Loucy (cell line): ENCODE measurements around the gene DDX10.

ENCODE experiments used
- H2AFZ ChIP-seq: fragments of 200-600 bp; sonication (generic); 2 replicates; pipeline ENCODE4 v1.6.0; 2016; ENCODE audit warnings: antibody characterized with exemption, mild to moderate bottlenecking, low read length, moderate library complexity
- H3F3A ChIP-seq: fragments of 200-600 bp; 2 replicates; pipeline ENCODE4 v1.6.0; 2016; ENCODE audit warnings: antibody characterized with exemption, low read depth, mild to moderate bottlenecking
- H3K27me3 ChIP-seq: fragments of 200-600 bp; sonication (generic); 2 replicates; pipeline ENCODE4 v1.6.1; 2014; ENCODE audit warnings: low read length, mild to moderate bottlenecking; ENCODE audit not compliant: insufficient read depth, poor library complexity, severe bottlenecking
- H3K36me3 ChIP-seq: fragments of 200-600 bp; sonication (generic); 2 replicates; pipeline ENCODE4 v1.6.1; 2016; ENCODE audit warnings: low read length; ENCODE audit not compliant: insufficient read depth
- H3K4me1 ChIP-seq: fragments of 200-600 bp; sonication (generic); 2 replicates; pipeline ENCODE4 v1.5.1; 2014; ENCODE audit warnings: low read length, mild to moderate bottlenecking; ENCODE audit not compliant: insufficient read depth, poor library complexity, severe bottlenecking
- H3K4me2 ChIP-seq: fragments of 200-600 bp; sonication (generic); 2 replicates; pipeline ENCODE4 v1.6.0; 2014; ENCODE audit warnings: antibody characterized with exemption, low read length, low read depth, mild to moderate bottlenecking; ENCODE audit not compliant: poor library complexity, severe bottlenecking
- H3K4me3 ChIP-seq: fragments of 200-600 bp; sonication (generic); 2 replicates; pipeline ENCODE4 v1.5.1; 2014; ENCODE audit warnings: low read length, mild to moderate bottlenecking, mixed read lengths; ENCODE audit not compliant: poor library complexity, severe bottlenecking
- H3K79me2 ChIP-seq: fragments of 200-600 bp; sonication (generic); 2 replicates; pipeline ENCODE4 v1.6.1; 2014; ENCODE audit warnings: low read length; ENCODE audit not compliant: insufficient read depth
- H3K9ac ChIP-seq: fragments of 200-600 bp; sonication (generic); 2 replicates; pipeline ENCODE4 v1.6.0; 2014; ENCODE audit warnings: mild to moderate bottlenecking, low read depth, low read length, moderate library complexity; ENCODE audit not compliant: poor library complexity, severe bottlenecking
- H3K9me2 ChIP-seq: fragments of 200-600 bp; sonication (generic); replicated peaks from 2 replicates; pipeline ENCODE4 v1.6.1; 2016; ENCODE audit warnings: low read depth, low read length, mixed read lengths
- H3K9me3 ChIP-seq: fragments of 200-600 bp; sonication (generic); 2 replicates; pipeline ENCODE4 v1.6.1; 2014; ENCODE audit warnings: mild to moderate bottlenecking, antibody characterized with exemption, low read length, low read depth; ENCODE audit not compliant: insufficient read depth
- H4K20me1 ChIP-seq: fragments of 200-600 bp; sonication (generic); 2 replicates; pipeline ENCODE4 v1.6.0; 2014; ENCODE audit warnings: antibody characterized with exemption, low read length, mild to moderate bottlenecking; ENCODE audit not compliant: insufficient read depth, poor library complexity, severe bottlenecking
- EZH2phosphoT487 ChIP-seq: fragments of 200-600 bp; IDR thresholded peaks from 2 replicates; pipeline ENCODE4 v1.6.1; 2018; ENCODE audit warnings: antibody characterized with exemption, mild to moderate bottlenecking, moderate library complexity, borderline replicate concordance
- TF ChIP-seq, protein P1 (sequence below): fragments of 200-600 bp; sonication (generic); conservative IDR thresholded peaks from 2 replicates; pipeline ENCODE4 v1.5.1; 2014; ENCODE audit warnings: mild to moderate bottlenecking, antibody characterized with exemption, low read length

The DDX10 gene

DNA sequence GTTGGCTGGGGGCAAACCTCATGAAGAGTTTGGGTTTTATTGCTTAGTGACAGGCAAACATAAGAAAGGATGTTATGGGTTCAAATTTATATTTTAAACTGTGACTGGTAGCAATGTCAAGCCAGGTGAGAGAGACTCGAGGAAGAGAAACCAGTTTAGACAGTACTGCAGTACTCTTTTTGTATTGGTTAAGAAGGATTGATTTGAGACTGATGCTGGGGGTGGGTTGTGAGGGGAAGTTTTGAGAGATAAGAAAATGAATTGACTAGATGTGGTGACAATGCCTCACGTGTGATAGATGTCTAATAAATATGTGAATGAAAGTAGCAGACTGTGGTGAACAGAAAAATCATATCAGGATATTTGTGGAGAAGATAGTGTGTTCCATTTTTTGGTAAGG, 142.4 kb downstream of the DDX10 start:
- 0 out of 2 replicates have a peak, but pooled peaks cover 7% of the 10 kb centered on the region for H3K79me2 ChIP-seq
- H3K27me3 ChIP-seq, result no peaks in the 10 kb centered on the region
- H3K36me3 ChIP-seq, result no peaks in the 10 kb centered on the region
- no peaks in the 10 kb centered on the region for H4K20me1 ChIP-seq
- H3K9me3 ChIP-seq, result no peaks in the 10 kb centered on the region
- H3K4me3 ChIP-seq, result no peak overlapping the region
- no peaks in the 10 kb centered on the region for H3K9me2 ChIP-seq
- no peaks in the 10 kb centered on the region for H3F3A ChIP-seq
- H3K9ac ChIP-seq, result no peak overlapping the region
- H2AFZ ChIP-seq, result no peak overlapping the region
- no peak overlapping the region for H3K4me2 ChIP-seq
- peaks cover 12% of the 10 kb centered on the region for H3K4me1 ChIP-seq
- no peak for TF ChIP-seq EZH2phosphoT487
- TF ChIP-seq, protein P1, sequence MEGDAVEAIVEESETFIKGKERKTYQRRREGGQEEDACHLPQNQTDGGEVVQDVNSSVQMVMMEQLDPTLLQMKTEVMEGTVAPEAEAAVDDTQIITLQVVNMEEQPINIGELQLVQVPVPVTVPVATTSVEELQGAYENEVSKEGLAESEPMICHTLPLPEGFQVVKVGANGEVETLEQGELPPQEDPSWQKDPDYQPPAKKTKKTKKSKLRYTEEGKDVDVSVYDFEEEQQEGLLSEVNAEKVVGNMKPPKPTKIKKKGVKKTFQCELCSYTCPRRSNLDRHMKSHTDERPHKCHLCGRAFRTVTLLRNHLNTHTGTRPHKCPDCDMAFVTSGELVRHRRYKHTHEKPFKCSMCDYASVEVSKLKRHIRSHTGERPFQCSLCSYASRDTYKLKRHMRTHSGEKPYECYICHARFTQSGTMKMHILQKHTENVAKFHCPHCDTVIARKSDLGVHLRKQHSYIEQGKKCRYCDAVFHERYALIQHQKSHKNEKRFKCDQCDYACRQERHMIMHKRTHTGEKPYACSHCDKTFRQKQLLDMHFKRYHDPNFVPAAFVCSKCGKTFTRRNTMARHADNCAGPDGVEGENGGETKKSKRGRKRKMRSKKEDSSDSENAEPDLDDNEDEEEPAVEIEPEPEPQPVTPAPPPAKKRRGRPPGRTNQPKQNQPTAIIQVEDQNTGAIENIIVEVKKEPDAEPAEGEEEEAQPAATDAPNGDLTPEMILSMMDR, result no peak

DNA sequence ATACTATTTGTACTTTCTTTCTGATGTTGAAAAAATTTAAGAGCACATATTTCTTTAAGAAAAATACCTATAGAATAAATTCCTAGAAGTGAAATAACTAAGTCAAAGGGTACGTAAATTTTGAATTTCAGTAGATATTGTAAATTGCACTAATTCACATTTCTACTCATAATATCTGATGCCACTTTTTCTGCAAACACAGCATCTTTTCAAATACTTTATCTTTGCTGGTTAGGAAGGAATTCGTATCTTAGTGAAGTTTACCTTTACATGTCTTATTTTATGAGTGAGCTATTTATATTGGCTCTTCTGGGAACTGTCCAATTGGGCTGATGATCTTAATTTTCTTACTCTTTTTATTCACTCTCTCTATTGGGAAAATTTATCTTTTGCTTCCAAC, 148.2 kb downstream of the DDX10 start:
- Histone ChIP-seq H3K4me2 (no peak overlapping the region), H3K4me3 (no peak overlapping the region), H3K27me3 (no peaks in the 10 kb centered on the region), H2AFZ (no peak overlapping the region), H4K20me1 (no peaks in the 10 kb centered on the region), H3K4me1 (peaks cover 12% of the 10 kb centered on the region), H3K79me2 (no peaks in the 10 kb centered on the region; the same call in 1 of the 2 replicates), H3K36me3 (no peaks in the 10 kb centered on the region), H3K9me2 (no peaks in the 10 kb centered on the region), H3K9ac (no peak overlapping the region), H3F3A (no peaks in the 10 kb centered on the region), H3K9me3 (no peaks in the 10 kb centered on the region)
- no peak for TF ChIP-seq EZH2phosphoT487
- TF ChIP-seq, protein P1, result no peak

DNA sequence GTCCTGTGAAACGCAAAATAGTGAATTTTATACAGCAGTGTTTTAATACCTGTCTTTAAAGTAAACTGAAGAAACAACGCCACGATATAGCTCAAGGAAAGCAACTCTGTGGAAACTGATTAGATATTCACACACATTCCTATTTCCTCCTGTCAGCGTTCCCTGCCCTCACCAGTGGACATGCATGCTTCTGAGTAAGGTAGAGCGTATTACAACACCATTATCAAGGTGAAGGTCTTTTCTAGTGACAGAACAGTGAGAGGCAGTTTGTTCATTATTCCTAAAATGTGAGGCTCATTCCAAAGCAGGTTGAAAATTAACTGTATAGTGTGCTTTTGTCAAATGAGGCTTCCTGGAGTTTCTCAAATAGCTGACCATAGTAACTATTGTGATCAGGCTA, 153.1 kb downstream of the DDX10 start:
- no peaks in the 10 kb centered on the region for H3K9me3 ChIP-seq
- H3K4me2 ChIP-seq, result no peak overlapping the region
- TF ChIP-seq, protein P1, result no peak
- no peak for TF ChIP-seq EZH2phosphoT487
- no peaks in the 10 kb centered on the region for H4K20me1 ChIP-seq
- no peaks in the 10 kb centered on the region for H3K36me3 ChIP-seq
- no peaks in the 10 kb centered on the region for H3K9me2 ChIP-seq
- H3K9ac ChIP-seq, result no peak overlapping the region
- no peak overlapping the region for H3K4me3 ChIP-seq
- H3K79me2 ChIP-seq, result no peaks in the 10 kb centered on the region
- no peaks in the 10 kb centered on the region for H3K27me3 ChIP-seq
- no peaks in the 10 kb centered on the region for H3K4me1 ChIP-seq
- H3F3A ChIP-seq, result no peaks in the 10 kb centered on the region
- no peak overlapping the region for H2AFZ ChIP-seq
